NCI-H1105 treated with DMSO at 0.1 percent for 48 hours (cell line): ENCODE measurements around the gene PDE10A.
"Not testable (repeated sequence)": the region's sequence is repeated elsewhere in the genome, so short reads cannot be mapped to it uniquely, and the experiment has no call there.

Experiments
- DNase-seq: peaks from one replicate; lab custom pipeline; 2025; lab: John Stamatoyannopoulos, UW

Gene PDE10A

GRCh38 chr6:165624871-165625639 is 38.0 kb downstream of the PDE10A start:
- DNase-seq: no peak

DNA sequence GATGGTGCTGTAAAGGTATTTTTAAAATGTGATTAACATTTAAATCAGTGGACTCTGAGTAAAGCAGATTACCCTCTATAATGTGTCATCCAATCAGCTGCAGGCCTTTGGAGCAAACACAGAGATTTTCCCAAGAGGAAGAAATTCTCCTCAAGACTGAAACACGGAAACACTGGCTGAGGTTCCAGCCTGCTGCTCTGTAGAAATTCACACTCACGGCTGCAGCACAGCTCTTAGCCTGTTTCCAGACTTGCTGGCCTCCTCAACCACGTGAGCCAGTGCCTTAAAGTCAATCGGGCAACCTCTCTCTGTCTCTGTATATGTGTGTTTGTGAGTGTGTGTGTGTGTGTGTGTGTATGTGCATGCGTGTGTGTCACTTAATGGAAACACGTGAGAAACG is 41.1 kb downstream of the PDE10A start:
- DNase-seq: no peak

DNA sequence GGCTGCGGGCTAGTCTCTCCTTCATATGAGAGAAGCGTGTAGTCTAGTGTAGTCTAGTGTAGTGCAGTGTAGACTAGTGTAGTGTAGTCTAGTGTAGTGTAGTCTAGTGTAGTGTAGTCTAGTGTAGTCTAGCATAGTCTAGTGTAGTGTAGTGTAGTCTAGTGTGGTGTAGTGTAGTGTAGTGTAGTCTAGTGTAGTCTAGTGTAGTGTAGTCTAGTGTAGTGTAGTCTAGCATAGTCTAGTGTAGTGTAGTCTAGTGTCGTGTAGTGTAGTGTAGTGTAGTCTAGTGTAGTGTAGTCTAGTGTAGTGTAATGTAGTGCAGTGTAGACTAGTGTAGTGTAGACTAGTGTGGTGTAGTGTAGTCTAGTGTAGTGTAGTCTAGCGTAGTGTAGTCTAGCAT is 44.1 kb downstream of the PDE10A start:
- DNase-seq: not testable (repeated sequence)

DNA sequence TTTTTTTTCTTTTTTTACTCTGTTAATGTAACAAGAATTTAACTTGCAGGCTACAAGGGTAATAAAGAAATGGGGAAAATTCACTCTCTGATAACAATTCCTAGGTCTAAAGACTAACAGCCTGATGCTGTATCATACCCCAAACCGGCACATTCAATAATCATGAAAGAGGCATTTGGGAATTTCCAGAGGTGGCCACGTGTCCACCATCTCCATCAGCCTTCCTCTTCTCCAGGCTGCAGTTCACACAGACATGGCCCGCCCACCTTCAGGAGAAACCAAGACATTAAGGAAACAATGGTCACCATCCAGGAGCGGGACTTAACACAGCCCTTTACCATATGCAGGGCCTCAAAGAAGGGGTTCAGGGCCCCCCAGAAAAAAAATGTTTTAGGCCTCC is 44.8 kb downstream of the PDE10A start:
- no peak for DNase-seq

DNA sequence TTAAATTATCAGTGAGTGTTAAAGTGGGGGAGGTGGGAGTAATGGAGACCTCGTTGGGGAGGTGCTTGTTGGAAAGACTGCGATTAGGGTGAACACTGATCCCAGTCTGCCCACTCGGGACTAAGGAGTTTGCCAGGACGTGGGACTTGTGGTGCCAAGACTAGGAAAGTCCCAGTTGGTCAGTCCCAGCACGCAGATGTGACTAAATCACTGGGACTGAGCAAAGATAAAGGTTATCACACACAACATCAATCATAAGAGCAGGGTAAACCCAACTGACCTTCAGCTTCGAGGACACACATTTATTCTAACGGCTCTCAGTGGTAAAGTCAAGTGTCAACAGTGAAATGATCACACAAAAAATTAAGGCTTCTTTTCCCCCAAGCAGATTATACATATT is 45.5 kb downstream of the PDE10A start:
- no peak for DNase-seq

GRCh38 chr6:165616116-165616515 is 46.9 kb downstream of the PDE10A start:
- no peak for DNase-seq

DNA sequence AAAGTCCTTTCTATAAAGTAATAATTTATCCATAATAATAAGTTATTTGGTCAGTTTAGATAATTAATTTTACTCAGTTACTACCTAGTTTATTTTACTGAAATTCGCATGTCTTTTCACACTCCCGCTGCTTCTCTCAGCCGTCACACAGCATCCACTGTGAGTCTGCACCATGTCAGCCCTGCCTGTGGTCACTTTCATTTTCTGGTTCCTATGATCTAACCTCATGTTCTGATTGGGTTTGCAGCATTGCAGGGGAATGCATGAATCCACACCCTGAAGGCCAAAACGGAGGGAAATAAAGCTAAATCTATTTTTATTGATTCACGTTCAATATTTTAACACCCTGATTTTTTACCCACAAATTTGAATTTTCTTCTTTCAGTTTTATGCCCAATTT is 47.4 kb downstream of the PDE10A start:
- no peak for DNase-seq

DNA sequence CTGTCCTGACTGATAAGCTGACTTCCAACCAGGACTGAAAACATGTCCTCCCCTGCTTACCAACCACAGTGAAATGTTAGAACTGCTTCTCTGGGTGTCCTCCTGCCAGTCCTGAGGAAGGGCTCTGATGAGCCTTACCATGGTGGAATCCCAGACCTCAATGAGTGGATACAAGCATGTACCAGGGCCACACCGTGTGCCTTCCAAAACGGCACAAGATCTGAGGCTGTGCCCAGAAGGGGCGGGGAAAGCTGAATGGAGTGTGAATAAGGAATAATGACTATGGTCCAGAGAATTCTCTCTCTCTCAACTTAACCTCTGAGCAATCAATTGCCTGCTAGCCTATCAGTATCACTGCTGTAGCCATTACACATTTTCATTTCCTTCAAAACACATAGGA is 51.7 kb downstream of the PDE10A start:
- no peak for DNase-seq

DNA sequence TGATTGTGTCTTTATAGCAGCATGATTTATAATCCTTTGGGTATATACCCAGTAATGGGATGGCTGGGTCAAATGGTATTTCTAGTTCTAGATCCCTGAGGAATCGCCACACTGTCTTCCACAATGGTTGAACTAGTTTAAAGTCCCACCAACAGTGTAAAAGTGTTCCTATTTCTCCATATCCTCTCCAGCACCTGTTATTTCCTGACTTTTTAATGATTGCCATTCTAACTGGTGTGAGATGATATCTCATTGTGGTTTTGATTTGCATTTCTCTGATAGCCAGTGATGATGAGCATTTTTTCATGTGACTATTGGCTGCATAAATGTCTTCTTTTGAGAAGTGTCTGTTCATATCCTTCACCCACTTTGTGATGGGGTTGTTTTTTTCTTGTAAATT is 54.5 kb downstream of the PDE10A start:
- not testable (repeated sequence) for DNase-seq

DNA sequence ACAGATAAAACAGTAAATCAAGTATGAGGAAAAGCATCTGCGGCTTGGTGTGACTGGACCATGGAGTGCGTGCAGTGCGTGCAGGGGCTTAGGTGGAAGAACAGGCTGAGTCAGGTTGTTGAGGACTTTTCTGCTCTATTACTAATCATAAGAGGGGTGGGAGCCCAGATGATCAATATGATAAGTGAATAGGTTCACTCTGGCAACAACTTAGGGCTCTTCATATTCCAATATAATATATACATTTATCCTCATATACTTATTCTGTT is 56.4 kb downstream of the PDE10A start:
- no peak for DNase-seq

DNA sequence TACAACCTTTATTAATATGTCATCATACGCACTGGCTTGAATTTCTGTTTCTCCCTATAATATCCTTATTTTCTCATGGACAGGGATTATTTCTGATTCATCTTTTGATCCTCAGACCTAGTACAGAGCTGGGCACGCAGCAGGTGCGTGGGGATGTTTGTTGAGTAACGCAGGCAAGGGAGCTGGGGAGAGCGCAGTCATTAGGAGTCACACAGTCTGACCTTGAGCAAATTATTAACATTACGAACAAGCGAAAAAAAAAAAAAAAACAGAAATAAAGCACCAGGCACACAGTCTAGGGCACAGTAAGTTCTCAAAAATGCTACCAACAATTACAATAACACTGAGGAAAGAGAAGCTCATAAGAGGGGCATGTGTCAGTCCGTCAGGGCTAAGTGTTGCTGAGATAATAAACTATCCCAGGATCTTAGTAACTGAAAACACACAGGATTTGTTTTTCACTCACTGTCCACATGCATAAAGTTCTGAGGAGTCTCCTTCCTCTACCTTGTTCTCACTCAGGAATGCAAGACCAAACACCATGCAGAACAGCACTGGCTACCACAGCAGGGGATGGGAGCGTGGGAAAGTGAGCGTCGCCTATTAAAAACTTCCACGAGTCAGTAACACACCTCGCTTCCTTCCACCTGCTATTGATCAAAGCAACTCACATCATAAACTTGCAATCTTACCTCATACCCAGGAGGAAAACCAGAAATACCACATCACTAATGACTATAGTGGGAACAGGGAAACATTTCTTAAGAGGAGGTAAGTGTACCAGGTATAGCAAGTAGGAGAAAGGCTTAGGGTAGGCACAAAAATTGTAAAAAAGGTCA is 56.9 kb downstream of the PDE10A start:
- DNase-seq: no peak

GRCh38 chr6:165605182-165605875 is 57.7 kb downstream of the PDE10A start:
- no peak for DNase-seq

- no peak for DNase-seq
Observed at GRCh38 chr6:165602291-165602690, 60.8 kb downstream of the PDE10A start.

- DNase-seq: no peak
Observed at GRCh38 chr6:165600606-165601005, 62.4 kb downstream of the PDE10A start.

DNA sequence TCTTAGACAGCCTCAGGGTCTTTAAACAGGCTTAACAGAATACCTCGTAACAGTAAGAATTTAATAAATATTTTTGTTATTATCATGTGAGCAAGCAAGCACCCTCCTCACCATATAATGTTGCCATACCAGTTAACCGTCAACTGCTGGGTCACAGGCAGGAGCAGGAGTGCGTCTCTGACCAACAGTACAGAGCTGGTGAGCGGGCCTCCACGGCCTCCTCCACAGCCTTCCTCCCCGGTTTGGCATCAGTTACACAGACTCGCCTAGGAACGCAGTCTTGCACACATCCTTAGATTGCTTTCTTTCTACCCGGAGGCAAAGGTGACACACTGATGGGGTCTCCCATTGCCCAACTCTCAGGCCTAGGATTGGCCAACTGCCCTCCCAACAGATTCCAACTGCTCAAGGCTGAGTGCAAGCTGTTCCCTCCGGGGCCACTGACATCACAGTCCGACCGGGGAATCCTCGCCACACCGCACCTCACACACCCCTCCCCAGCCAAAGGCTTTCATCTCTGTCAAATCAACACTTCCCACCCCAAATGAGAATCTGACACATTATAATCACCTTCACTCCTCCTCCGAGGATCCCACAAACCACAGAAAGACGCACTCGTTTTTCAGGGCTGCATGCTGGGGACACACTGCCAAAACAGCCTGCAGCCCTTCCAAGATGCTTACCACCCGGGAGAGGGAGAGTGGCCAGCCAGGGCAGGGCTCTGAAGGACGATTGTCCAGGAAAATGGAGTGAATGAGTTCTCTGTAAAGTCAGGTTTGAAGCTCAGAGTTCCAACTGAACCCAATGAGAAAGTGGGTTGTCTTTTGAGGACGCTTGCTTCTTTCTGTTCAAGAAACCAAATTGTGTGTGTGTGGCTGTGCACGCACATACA is 63.2 kb downstream of the PDE10A start:
- no peak for DNase-seq

DNA sequence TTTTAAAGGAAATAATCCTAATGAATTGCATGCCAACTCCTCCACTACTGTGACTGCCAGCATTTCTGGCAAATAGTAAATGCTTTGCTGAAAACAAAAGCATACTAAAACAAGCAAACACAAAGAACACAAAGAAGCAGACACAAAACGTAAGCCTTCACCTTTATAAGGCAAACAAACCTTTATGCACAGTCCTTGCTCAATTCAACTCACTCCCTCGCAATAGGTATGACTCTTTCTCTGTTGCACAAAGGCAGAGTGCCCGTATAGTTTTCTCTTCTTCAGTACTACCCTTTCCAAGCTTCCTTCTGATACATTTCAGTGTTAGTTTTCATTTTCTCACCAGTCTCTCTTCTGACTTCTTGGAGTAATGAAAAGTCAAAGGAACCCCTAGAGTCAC is 63.9 kb downstream of the PDE10A start:
- no peak for DNase-seq

GRCh38 chr6:165597821-165598220 is 65.2 kb downstream of the PDE10A start:
- no peak for DNase-seq

DNA sequence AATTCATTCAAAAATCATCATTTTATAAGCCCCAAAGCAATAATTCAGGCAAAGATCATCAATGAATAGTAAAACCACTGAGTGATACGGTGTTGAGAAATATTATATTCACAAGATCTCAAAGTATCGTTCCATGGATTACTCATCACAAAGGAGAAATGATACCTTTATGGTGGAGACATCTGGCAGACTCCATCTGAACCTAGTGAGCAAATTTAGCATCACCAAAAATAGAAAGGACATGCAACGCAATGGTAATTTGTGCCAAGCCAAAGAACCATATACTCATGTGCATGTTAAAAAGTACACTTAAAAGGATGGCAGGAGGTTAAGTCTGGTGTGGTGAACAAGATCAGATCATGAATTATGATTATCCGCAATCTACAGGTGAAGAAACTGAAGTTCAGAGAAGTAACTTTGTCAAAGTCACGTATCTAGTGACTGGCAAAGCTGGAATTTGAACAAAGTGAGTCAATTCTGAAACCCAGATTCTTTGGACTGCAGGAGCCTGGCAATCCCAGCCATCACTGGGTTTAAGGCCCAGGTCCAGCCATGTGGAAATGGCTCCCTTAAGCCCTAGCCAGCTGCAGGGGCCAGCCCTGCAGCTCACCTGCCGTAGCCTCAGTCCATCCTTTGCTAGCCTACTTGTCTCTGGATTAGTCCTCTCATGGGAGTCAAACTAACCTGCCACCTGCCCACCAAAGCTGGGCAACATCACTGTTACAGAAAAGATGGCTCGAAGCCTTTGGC is 68.3 kb downstream of the PDE10A start:
- no peak for DNase-seq

- DNase-seq: not testable (repeated sequence)
Observed at GRCh38 chr6:165592947-165593346, 70.1 kb downstream of the PDE10A start.

GRCh38 chr6:165588515-165588914 is 74.5 kb downstream of the PDE10A start:
- no peak for DNase-seq

GRCh38 chr6:165587206-165587605 is 75.8 kb downstream of the PDE10A start:
- DNase-seq: no peak
